Hematopoietic multipotent progenitor cell treated with erythropoietin and hydrocortisone succinate and interleukin-3 and kit ligand, for 15 days (in vitro differentiated cells): Measurements from ENCODE around the gene HOXA5.

Experiments used
- DNase-seq: peaks from one replicate; pipeline ENCODE4 v3.0.0-alpha.2; 2015; ENCODE audit warnings: low spot score

HOXA5 gene

GRCh38 chr7:27106181-27106900, 37.1 kb downstream of the HOXA5 start:
- DNase-seq = no peak

- no peak for DNase-seq
Observed at GRCh38 chr7:27105301-27106031, 38.0 kb downstream of the HOXA5 start.

GRCh38 chr7:27104341-27105058, 39.0 kb downstream of the HOXA5 start:
- DNase-seq = no peak

GRCh38 chr7:27103489-27104226, 39.8 kb downstream of the HOXA5 start:
- DNase-seq = no peak

GRCh38 chr7:27102581-27103442, 40.7 kb downstream of the HOXA5 start, which contains the start of gene HOXA2:
Gene HOXA2 (minus strand): TSS chr7:27102683. CDS start chr7:27102500, 183 bp downstream.
- no peak for DNase-seq

GRCh38 chr7:27101957-27102580, 41.4 kb downstream of the HOXA5 start:
- DNase-seq = no peak

GRCh38 chr7:27101171-27101956, 42.1 kb downstream of the HOXA5 start:
- DNase-seq = no peak

GRCh38 chr7:27100694-27101170, 42.7 kb downstream of the HOXA5 start:
- DNase-seq = no peak

- no peak for DNase-seq
Observed at GRCh38 chr7:27099453-27100370, 43.8 kb downstream of the HOXA5 start.

GRCh38 chr7:27098578-27099451, 44.7 kb downstream of the HOXA5 start:
- DNase-seq = no peak

- DNase-seq = no peak
Observed at GRCh38 chr7:27097686-27098577, 45.5 kb downstream of the HOXA5 start.

- no peak for DNase-seq
Observed at GRCh38 chr7:27096768-27097514, 46.5 kb downstream of the HOXA5 start.

- DNase-seq = peak; percentile 33
Observed at GRCh38 chr7:27095897-27096767, 47.3 kb downstream of the HOXA5 start, which contains the start of gene HOXA1. Gene HOXA1 (minus strand): TSS chr7:27096000. CDS start chr7:27095912, 88 bp downstream.

GRCh38 chr7:27095050-27095896, 48.2 kb downstream of the HOXA5 start:
- DNase-seq = no peak
